Measurements from ENCODE around the gene CSNK1G2.

DNA sequence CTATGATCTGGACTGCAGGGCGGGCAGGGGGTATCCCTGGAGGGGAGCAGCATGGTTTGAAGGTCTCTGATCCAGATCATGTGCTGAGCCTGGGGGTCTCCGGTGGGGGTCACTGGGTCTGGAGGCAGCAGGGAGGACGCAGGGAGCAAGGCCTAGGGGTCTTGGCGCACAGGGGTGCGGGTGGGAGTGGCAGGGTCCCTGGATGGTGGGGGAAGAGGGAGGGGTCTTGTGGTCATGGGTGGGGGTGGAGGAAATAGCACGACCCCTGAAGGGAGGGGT is 72.7 kb downstream of the CSNK1G2 start:
- TF ChIP-seq, protein P1, sequence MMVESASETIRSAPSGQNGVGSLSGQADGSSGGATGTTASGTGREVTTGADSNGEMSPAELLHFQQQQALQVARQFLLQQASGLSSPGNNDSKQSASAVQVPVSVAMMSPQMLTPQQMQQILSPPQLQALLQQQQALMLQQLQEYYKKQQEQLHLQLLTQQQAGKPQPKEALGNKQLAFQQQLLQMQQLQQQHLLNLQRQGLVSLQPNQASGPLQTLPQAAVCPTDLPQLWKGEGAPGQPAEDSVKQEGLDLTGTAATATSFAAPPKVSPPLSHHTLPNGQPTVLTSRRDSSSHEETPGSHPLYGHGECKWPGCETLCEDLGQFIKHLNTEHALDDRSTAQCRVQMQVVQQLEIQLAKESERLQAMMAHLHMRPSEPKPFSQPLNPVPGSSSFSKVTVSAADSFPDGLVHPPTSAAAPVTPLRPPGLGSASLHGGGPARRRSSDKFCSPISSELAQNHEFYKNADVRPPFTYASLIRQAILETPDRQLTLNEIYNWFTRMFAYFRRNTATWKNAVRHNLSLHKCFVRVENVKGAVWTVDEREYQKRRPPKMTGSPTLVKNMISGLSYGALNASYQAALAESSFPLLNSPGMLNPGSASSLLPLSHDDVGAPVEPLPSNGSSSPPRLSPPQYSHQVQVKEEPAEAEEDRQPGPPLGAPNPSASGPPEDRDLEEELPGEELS (CRISPR knock-in tag; IDR thresholded peaks at IDR 0.05): no peak
- TF ChIP-seq, protein P2, sequence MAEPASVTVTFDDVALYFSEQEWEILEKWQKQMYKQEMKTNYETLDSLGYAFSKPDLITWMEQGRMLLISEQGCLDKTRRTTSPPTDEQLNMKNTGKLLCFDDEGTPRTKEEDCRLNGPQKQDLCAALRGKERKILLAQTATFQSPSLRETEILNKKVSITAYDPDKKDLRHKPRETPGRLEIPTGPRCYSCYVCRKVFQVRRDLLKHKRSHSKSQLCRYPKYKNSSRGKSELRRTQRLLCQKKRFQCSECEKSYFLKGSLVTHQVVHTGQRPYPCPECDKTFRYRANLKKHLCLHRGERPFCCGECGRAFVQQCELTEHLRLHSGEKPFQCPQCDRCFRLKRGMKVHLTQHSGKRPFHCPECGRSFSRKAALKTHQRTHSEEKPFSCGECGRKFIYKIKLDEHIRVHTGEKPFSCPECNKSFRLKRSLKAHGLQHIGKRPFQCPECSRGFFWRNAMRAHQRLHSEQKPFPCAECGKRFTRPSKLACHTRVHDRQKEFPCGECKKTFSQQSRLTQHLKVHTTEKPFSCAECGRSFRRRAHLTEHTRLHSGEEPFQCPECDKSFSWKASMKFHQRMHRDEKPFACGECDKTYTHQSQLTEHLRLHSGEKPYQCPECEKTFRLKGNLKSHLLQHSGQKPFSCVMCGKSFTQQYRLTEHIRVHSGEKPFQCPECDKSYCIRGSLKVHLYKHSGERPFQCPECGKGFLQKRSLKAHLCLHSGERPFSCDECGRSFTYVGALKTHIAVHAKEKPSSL (CRISPR knock-in tag; conservative IDR thresholded peaks at IDR 0.05): no peak
- TF ChIP-seq, protein P3, sequence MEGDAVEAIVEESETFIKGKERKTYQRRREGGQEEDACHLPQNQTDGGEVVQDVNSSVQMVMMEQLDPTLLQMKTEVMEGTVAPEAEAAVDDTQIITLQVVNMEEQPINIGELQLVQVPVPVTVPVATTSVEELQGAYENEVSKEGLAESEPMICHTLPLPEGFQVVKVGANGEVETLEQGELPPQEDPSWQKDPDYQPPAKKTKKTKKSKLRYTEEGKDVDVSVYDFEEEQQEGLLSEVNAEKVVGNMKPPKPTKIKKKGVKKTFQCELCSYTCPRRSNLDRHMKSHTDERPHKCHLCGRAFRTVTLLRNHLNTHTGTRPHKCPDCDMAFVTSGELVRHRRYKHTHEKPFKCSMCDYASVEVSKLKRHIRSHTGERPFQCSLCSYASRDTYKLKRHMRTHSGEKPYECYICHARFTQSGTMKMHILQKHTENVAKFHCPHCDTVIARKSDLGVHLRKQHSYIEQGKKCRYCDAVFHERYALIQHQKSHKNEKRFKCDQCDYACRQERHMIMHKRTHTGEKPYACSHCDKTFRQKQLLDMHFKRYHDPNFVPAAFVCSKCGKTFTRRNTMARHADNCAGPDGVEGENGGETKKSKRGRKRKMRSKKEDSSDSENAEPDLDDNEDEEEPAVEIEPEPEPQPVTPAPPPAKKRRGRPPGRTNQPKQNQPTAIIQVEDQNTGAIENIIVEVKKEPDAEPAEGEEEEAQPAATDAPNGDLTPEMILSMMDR (IDR thresholded peaks at IDR 0.05): no peak
- TF ChIP-seq, protein P4, sequence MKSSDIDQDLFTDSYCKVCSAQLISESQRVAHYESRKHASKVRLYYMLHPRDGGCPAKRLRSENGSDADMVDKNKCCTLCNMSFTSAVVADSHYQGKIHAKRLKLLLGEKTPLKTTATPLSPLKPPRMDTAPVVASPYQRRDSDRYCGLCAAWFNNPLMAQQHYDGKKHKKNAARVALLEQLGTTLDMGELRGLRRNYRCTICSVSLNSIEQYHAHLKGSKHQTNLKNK (CRISPR knock-in tag; IDR thresholded peaks at IDR 0.05): no peak

All from WTC11 (cell line).